GM19193 (cell line): ENCODE results near the gene PRKCZ.

ENCODE experiments used
- POLR2A ChIP-seq: IDR thresholded peaks from 4 replicates; pipeline ENCODE4 v1.6.1; 2011; ENCODE audit not compliant: insufficient read depth, insufficient read length; ENCODE audit errors: extremely low read depth

Gene PRKCZ

DNA sequence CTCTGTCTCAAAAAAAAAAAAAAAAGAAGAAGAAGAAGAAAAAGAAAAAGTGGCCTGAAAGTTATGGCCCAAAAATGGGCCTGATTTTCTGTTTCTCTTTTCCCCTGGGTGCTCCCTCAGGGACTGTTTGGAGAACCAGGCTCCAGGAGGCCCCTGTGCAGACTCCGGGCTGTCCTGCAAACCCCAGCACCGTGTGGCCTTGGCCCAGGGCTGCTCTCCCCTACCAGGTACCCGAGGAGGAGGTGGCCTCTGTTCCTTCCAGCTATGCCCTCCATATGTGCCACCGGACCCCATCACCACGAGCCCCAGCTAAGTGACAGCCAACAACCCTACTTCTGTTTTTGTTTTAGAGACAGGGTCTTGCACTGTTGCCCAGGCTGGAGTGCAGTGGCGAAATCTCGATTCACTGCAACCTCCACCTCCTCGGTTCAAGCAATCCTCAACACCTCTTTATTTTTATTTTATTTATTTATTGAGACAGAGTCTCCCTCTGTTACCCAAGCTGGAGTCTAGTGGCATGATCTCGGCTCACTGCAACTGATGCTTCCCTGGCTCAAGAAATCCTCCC is 151.9 kb downstream of the PRKCZ start:
- TF ChIP-seq POLR2A, result no peak

DNA sequence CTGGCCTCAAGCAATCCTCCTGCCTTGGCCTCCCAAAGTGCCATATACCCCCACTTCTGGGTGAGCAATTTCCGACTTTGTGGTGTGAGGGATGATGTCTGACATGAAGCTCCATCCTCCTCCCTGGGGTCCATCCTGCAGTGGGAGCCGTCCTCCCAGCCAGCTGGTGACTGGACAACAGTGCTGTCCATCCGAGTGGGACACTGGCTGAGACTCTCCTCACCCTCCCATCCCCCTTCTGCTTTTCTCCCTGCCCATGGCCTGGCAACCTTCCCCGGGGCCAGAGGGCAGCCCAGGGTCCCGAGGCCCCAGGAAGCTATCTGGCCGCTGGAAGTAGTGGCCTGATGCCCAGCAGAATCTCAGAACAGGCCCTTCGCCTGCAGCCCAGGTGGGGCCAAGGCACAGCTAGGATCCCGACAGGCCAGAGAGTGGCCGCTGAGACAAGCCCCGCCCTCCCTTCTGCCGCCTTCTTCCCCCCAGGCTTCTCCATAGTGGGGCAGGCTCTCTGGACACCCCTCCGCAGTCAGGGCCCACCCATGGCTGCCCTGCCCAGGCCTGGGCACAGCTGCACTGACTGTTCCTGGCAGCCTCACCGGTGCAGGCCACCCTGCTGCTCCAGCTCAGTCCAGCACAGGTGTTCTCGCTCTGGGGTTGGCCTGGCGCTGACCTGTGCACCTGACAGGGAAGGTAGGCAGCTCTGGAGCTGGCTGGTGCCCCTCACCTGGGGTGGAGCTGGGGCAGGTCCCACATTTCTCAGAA is 152.8 kb downstream of the PRKCZ start:
- no peak for TF ChIP-seq POLR2A

DNA sequence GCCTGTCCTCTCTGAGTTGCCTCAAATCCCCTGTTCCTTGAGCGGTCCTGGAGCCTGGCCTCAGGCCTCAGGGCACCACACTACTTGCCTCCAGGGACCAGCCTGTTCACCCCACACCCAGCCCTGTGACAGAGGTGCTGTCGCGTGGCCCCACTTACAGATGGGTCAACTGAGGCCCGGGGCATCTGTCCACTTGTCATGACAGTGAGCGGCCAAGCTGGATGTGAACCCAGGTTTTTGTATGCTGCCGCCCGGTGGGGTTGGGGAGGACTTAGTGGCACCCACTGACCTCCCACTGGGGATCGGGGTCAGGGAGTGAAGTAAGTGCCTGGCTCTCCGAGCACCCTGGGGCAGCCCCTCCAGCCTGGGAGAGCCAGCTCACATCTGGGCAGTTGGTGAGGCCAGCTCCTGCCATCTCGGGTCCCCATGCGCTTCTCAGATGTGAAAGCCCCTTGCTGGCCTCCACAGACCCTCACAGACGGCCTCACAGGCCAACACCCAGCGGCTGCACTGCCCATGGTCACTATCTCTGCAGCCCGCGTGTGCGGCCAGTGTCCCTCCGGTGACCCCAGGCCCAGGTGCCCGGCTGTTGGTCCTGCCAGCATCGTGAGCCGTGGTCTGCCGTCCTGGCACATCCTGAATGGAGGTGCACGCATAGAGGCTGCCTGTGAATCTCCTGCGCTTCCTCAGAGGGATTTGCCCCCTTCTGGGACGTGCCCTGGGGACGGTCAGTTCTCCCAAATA is 153.6 kb downstream of the PRKCZ start:
- no peak for TF ChIP-seq POLR2A

DNA sequence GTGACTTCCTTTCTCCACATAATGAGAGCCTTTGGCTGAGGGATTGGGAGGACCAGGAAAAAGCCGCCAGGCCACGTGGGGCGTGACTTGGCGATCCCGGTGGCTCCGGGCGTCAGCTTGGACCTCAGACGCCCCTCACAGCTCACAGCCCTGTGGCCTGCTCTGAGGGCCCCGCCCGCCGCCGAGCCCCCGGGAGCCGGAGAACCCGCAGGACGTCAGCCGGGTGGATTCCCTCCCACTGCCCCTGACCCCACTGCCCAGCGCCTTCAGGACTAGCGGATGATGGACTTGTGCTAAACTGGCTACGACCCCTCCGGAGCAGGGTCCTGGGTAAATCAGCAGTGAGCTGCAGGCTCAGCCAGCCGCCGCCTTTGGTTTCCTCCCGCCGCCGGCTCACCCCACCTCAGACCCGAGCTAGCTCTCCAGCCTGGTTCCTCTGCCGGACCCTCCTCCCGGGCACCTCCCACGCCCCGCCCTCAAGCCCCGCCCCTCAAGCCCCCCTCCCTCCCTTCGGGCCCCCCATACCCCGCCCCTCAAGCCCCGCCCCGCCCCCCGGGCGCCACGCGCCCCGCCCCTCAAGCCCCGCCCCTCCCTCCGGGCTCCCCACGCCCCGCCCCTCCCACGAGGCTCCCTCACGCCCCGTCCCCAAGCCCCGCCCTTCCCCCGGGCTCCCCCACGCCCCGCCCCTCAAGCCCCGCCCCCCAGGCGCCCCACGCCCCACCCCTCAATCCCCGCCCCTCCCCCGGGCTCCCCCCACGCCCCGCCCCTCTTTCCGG is 154.4 kb downstream of the PRKCZ start:
- no peak for TF ChIP-seq POLR2A

DNA sequence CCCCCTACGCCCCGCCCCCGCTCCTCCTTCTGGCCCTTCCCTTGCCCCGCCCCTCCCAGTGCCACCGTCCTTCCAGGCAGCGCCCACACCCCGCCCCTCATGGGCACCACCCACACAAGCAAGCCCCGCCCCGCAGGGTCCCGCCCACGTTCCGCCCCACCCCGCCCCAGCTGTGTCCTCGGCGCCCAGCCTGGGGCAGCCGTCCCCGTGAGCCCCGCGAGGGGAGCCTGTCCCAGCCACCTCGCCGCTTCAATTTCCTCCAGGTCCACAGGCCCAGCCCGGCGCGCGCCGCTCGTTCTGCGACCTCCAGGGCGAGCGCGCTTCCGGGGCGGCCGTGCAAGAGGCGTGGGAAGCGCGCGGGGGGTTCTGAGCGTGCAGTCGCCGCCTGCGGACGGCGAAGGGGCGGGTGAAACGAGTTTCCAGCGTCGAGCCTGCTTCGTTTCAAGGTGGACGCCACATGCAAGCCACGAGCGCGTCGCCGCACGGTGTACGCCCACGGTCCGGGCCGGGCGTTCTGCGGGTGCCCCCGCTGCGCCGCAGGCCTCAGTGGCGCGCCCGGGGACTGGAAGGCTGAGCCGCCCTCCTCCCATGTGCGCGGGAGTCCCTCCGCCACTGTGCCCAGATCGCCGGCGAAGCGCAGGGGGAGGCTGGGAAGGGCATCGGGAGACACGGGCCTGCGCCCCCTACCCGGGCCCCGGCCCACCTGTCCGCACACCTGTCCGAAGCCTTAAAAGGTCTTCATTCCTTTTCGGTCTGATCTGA is 155.2 kb downstream of the PRKCZ start:
- no peak for TF ChIP-seq POLR2A

DNA sequence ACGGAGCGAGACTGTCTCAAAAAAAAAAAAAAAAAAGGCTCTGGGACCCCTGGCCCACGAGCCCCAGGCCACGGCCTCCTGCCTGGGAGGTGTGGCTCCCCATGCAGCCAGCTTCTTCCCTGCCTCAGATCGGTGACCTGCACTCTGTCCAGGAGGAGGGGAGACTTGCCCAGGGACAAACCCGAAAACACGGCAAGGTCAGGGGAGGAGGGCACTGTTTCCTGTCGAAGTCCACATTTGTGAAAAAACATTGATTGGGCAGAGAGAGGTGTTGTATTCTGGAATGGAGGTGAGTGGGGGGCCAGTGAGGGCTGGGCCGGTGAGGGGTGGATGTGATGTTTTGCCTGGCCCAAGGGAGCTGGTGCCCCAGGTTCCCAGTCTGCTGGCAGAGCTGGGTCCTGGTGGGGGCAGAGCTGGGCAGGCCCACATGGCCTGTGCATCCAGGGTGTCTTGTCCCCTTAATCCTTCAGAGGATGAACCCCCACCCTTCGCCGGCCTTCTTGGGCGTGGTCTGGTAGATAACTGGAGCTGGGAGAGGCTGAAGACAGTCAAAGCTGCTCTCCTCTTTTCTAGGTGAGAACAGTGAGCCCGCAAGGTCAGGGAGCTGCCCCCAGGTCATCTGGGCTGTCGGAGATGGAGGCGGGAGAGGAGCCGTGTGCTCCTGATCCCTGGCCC is 156.7 kb downstream of the PRKCZ start:
- TF ChIP-seq POLR2A, result no peak

DNA sequence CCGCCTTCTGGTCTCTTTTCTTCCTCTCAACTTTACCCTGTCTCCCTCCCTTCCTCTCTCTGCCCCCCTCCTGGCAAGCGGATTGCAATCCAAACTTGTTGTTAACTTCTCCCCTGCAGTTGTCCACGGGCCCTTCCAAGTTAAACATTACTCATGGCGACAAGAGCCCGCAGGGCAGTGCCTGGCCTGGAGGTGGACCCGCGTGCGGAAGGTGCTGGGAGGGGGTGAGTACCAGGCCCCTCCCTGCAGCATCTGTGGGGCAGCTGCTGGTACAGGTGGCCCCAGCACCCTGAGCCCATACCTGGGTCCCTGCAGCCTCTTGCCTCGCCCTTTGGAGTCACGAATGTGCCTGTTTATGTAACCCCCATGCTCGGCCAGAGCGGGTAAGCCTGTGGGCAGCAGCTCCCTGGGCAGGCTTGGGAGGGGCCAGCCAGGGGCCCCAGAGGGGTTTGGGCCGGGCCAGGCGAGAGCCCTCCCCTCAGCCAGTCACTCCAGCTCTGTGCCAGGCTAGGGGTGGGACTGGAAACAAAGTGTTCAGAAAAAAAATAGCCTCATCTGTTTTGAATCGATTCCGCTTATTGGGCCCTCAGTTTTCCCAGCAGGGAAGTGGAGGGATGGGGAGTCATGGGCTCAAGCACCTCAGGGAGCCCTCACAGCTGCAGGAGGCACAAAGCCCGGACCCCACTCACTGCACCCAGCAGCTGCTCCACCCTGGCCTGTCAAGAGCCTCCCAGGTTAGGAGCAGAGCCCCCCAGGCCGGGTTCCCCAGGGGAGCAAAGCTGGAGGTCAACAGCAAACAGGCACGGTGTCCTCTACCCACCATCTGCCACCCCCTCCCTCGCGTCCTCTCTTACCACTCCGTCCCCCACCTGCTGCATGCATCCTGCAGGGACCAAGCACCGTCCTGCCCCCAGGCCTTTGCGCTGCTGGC is 158.4 kb downstream of the PRKCZ start:
- no peak for TF ChIP-seq POLR2A

DNA sequence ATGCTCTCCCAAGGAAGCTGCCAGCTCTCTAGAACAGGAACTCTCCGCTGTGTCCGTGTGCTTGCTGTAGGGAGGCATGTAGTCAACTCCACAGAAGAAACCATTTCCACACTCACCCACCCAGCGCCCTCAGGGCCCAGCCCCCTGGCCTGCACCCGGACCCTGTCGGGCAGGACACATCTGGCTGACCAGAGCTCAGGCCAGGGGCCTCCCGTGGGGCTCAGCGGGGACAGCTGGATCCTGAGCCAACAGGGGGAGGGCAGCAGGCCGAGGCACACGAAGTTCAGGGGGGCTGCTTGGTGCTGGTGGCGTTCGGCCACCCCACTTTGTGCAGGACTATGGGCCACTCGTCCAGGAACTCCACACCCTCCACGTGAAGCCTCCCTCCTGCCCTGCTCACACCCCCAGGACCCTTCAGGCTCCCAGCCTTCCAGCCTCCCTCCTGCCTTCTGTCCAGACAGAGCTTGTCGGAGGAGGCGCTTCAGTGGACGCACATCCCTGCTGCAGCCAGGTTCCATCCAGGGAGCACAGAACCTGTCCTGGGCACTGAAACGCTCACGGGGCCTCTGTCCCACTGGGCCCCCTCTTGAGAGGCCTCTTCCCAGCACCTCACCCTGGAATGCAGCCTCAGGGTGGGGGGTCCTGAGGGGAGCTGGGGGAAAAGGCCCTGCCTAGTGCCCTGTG is 159.3 kb downstream of the PRKCZ start:
- no peak for TF ChIP-seq POLR2A

DNA sequence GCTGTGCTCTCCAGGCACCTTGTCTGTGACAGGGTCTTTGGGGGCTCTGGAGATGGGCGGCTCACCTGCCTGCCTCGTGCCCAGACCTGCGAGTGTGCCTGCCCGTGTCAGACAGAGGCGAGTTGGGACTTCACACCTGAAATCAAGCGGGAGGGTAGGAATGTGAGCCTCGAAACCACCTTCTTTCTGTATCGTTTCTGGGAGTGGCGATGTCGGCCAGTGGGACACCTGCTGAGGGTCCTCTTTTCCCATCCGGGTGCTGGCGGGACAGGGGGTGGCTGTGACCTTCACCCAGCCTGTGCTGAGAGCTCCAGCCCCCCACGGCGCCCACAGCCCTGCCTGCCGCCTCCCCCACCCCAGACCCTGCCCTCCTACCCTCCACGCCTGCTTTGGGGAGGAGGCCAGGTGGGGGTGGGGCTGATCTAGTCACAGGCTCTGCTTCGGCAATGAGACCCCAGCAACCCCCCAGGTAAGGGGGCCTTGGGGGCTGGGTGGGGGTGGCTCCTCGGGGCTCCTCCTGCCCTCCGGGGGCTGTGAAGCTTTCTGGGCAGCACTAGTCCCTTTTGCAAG is 160.0 kb downstream of the PRKCZ start:
- TF ChIP-seq POLR2A, result no peak

DNA sequence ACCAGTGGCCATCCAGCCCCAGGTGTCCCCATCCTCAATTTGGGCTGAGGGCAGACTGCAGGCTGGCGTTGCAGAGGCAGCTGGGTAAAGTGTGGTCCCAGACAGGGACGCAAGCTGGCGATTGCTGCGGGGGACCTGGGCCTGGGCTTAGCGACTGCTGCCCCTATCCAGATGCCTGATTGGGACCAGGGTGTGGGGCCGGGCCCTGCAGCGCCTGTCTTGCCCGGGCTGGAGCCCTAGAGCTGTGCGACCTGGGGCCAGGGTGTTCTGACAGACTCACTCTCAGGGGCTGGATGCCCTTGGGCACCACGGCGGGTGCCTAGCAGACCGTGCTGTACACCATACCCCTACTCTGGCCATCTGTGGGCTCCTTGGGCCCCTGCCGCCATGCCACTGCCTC is 160.6 kb downstream of the PRKCZ start:
- no peak for TF ChIP-seq POLR2A

DNA sequence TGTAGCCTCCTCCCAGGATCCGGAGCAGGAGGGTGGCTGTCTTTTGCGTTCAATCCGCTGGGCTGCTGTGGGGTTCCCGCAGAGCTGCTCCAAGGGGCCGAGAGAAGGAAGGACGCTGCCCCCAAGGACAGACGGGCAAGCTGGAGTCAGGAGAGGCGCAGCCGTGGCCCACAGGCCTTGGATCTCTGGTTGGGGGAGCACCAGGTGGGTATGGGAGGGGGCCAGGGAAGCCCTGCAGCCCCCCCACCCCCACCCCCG is 162.0 kb downstream of the PRKCZ start:
- TF ChIP-seq POLR2A, result no peak
